M059J (cell line): ENCODE data around the gene LRRC71. TPM values are rescaled to one million over a fixed set of nuclear protein-coding genes. Genes with fewer than 3 reads are reported as not detected.

Experiments used
- DNase-seq: peaks from one replicate; pipeline ENCODE4 v3.0.0-alpha.2; 2012; ENCODE audit warnings: low read depth
- total RNA-seq: library from RNA; depleted of rRNA; stranded (reverse); fragments of >200 nt; shearing (Covaris generic); gene quantifications from 2 replicates; pipeline ENCODE4 v1.2.3, GENCODE V29; 2014; rRNA removed

Gene LRRC71
- total RNA-seq: not detected in 2 replicates

DNA sequence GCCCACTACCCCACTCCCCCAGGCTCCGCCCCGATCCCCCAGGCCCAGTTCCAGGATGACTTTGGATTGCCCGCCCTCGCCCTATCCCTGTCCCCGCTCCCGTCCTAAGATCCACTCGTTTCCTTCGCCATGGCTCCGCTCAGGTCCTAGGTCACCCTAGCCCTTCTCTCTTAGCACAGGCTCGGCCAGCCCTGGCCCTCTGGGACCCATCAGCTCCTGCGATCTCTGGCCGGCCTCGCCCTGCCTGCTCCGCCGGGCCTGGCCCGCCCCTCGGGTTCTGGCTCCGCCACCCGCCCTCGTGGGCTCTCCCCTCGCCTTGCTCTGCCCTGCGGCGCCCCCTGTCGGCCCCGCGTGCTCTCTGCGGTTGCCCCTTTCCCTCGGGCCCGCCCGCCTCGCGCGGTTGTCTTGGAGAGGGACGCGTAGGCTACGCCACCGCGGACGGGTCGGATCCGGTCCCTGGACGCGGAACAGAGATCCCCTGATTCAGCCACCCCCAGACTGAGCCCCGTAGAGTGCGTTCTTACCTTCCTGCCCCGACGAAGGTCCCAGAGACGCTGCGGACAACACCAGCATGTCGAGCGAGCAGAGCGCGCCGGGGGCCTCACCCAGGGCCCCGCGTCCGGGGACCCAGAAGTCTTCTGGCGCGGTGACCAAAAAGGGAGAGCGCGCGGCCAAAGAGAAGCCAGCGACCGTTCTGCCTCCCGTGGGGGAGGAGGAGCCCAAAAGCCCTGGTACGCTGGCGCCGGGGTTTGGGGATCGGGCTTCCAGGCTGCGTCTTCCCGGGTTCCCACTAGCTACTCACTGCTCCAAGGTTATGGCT is at the start of gene LRRC71:
Gene LRRC71, plus strand, starts transcription at position 400 of the 820 bp plus-strand sequence. Its CDS starts 172 bp downstream, at position 572.
- peak; percentile 45 for DNase-seq

- no peak for DNase-seq
Observed at GRCh38 chr1:156873659-156874058, 46.8 kb upstream of the LRRC71 start.

GRCh38 chr1:156874142-156874541 is 46.3 kb upstream of the LRRC71 start:
- DNase-seq: no peak

DNA sequence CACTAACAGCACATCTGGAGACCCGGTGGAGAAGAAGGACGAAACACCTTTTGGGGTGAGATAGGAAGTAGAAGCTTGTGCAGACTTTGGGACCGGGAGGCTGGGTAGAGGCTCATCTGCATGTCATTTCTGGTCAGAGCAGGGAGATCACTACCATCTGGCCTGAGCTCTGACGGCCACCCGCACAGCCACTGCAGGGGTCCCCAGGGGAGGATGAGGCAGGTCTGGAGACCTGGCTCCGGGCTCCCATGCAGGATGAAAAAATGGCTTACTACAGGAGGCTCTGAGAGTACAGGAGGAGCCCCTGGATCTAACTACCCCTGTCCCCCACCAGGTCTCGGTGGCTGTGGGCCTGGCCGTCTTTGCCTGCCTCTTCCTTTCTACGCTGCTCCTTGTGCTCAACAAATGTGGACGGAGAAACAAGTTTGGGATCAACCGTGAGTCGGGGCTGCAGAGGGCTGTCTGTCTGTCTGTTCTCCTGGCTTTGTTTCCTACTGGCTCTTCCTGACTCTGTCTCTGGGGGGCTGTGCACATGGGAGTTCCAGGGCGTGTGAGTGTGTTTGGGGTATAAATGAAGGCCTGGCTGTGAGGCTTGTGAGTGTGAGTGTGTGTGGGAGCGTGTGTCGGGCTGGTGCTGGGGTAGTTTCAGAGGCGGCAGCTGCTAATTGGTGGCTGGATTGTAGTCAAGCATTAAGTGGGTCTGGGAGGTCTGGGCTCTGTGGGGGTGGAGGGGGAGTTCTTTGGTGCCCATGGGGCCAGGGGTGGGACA is 45.7 kb upstream of the LRRC71 start:
- no peak for DNase-seq

- DNase-seq: no peak
Observed at GRCh38 chr1:156875341-156875615, 45.2 kb upstream of the LRRC71 start.

GRCh38 chr1:156876281-156876680 is 44.2 kb upstream of the LRRC71 start:
- no peak for DNase-seq

DNA sequence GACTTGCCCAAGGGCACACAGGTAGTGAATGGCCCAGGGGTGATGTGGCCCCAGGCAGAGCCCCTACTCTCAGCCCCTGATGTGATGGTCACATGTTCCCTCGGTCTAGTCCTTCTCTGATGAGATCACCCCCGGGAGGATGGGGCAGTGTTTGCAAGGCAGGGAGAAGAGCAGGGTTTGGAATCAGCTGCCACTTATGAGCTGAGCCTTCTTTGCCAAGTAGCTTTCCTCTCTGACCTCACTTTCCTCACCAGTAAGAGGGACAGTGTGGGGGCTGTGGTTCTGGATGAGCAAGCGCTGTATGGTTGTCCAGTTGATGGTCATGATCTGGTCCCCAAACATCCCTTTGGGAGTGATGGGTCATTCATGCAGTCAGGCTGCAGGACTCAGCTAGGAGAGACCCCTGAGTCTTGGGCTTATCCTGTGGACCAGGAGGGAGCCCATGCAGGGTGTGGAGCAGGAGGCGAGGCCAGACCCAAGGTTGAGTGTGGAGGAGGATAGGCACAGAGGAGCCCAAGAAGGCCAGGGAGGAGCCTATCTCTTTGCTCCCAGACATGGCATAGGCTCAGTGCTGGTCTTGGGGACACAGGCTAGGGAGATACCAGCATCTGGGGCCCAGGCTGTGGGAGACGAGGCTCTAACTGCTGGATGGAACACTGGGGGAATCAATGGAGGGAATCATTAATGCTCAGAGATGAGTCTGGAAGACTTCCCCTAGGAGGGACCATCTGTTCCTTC is 42.8 kb upstream of the LRRC71 start:
- no peak for DNase-seq

DNA sequence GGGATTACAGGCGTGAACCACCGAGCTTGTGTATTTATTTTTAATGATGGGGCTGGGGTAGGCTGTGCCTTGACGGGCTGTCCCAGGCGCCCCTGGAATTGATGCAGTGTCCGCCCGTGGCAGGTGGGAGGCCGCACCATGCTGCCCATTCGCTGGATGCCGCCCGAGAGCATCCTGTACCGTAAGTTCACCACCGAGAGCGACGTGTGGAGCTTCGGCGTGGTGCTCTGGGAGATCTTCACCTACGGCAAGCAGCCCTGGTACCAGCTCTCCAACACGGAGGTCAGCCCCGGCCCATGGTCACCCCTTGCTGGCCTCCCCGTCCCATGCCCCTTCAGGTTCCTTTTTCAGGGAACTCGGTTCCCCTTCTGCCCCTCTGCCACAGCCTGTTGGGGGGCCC is 40.6 kb upstream of the LRRC71 start:
- DNase-seq: no peak

DNA sequence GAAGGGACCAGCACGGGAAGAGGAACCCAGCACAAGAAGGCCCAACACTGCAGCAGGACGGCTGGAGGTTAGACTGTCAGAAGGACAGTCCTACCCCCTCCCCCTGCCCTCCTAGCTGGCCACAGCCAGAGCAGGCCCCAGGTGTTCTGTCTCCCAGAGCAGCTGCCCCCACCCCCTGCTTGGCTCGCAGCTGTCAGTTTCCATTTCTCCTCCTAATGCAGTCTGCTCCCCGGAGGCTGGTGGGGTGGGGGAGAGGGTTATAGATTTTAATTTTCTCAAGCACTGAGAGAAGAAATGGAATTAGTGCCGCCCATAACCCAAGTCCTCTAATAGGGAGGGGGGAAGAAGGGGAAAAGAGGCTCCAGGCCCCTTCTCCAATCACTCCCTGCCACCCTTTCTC is 40.0 kb upstream of the LRRC71 start:
- no peak for DNase-seq

- DNase-seq: no peak
Observed at GRCh38 chr1:156881101-156881500, 39.3 kb upstream of the LRRC71 start.

GRCh38 chr1:156881663-156882062 is 38.8 kb upstream of the LRRC71 start:
- no peak for DNase-seq

DNA sequence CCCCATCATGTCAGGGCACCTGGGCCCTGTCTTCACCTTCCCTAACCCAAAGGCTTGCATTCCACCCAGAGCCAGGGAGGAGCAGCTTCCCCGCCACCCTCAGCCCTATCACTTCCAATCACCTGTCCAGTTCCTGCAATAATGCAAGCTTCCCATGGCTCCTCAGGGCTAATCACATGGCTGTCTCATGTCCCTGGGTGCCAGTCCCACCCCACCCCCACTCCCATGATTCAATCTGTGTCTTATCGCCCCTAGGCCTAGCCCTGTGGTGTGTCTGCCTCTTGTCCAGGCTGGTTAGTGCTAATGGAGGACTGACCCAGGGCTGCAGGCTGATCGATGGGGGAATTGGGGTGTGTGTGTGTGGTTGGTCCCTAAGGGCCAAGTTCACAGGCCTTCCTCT is 37.9 kb upstream of the LRRC71 start:
- DNase-seq: no peak

DNA sequence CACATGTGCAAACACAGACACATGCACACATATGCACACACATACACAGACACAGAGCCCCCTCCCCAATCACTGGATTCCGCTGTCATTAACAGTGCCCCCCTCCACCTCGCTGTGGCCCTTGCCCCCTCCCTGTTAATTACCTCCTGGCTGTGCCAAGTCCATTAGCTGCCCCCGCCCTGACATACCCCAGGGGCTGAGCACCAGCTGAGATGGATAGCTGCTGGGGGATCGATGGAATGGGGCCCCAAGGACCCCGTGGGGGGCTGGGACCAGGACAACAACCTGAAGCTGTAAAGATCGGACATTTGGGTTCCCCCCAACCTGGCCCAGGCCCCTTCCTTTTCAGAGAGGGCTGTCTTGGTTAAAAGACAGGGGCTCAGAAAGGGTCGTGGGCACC is 36.5 kb upstream of the LRRC71 start:
- DNase-seq: no peak

GRCh38 chr1:156884560-156885184 is 35.8 kb upstream of the LRRC71 start:
- no peak for DNase-seq

GRCh38 chr1:156885314-156885713 is 35.1 kb upstream of the LRRC71 start:
- no peak for DNase-seq

GRCh38 chr1:156885880-156886355 is 34.5 kb upstream of the LRRC71 start:
- no peak for DNase-seq

DNA sequence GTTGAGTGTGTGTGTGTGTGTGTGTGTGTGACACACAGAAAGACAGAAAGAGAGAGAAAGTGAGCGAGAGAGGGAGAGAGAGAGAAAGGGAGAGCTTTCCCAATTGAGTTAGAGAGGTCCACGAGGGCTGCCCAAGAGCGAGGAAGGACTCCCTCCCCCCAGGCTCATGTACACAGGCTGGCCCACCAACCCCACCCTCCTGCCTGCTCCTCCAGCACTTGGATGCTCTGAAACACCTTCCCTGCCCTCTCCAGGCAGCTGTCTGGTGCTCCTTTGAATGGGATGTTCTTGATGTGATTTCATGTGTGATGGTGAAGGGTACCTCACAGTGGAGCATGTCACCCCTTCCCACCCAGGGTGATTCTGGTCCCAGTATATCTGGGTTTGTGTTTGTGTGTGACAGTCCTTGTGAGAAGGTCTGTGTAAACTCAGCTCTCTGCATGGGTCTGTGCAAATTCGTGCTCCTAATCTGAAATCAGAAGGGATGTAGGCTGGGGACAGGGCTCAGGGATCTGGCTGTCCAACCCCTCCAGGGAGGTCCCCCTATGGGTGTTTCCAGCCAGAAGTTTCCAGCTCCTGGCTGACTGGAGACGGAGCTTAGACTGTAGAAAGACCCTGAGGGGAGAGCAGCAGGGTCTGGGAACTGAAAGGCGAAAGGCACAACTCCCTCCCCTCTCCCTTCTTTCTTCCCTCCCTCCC is 33.7 kb upstream of the LRRC71 start:
- DNase-seq: no peak

GRCh38 chr1:156887317-156887716 is 33.1 kb upstream of the LRRC71 start:
- no peak for DNase-seq

GRCh38 chr1:156887734-156888133 is 32.7 kb upstream of the LRRC71 start:
- no peak for DNase-seq

DNA sequence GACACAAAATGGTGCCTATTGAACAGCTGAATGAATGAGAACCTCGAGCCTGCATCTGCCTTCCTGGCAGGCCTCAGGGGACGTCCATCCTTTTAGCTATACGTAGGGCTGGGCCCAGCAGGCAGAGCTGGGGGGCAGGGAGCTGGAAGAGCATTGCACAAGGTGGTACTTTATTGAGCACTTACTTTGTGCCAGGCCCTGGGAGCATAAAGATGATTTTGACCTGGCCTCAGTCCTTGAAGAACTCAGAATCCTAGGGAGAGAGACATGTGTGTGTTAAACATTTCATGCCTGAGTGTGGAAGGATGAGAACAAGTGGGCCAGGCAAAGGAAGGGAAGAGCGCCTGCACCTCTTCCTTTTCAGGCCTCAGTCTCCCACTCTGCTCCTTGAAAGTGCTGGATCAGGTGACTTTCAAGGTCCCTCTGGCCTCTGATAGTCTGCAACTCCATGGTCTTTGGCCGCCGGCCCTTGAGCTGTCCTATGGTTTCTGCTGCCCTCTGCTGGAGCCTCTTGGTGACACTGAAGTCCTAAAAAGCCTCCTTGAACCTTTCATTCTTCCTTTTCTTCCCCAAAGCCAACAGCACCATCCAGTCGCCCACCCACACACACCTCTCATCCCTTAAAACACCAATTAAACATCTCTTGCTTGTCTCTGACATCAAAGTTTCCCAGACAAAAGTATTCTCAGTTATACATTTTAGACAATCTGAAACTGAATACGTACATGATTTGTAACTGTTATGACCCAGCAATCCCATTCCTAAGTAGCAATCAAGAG is 30.4 kb upstream of the LRRC71 start:
- DNase-seq: peak; percentile 77
